ENCODE data around the gene SSBP4. TPM values are rescaled to one million over a fixed set of nuclear protein-coding genes. Genes with fewer than 3 reads are reported as not detected.
"Not testable (repeated sequence)": the region's sequence is repeated elsewhere in the genome, so short reads cannot be mapped to it uniquely, and the experiment has no call there.

Gene SSBP4
- total and polyA plus RNA-seq, 2 experiments from 2014 or later, result 72.6 to 156 TPM

GRCh38 chr19:18397242-18398202, 21.7 kb upstream of the SSBP4 start, which contains the start of gene LRRC25:
TSS of gene LRRC25 (minus strand) at chr19:18397622. CDS start at chr19:18396963, 659 bp downstream.
- 59% methylated on average over 32 of the region's 33 CpGs for WGBS (ENCODE audit: low lambda C conversion rate, missing lambda C conversion rate)
- no peak for DNase-seq (ENCODE audit: low spot score)
- no peak within 1 kb of the TSS for H3K27ac ChIP-seq
- H3K9me2 ChIP-seq (replicated peaks; ENCODE audit: insufficient read depth), result no peaks in the 10 kb centered on the region
- TF ChIP-seq EZH2phosphoT487 (IDR thresholded peaks at IDR 0.05; ENCODE audit: low read depth, severe bottlenecking, unreplicated experiment), result no peak
- TF ChIP-seq CTCF (IDR thresholded peaks at IDR 0.05; ENCODE audit: poor library complexity), result no peak
- TF ChIP-seq EZH2 (IDR thresholded peaks at IDR 0.05; ENCODE audit: borderline replicate concordance), result no peak
- peaks cover 9% of the 10 kb centered on the region for H3K4me1 ChIP-seq (ENCODE audit: insufficient read depth)
- H3K4me3 ChIP-seq, result no peak within 1 kb of the TSS
- no peaks in the 10 kb centered on the region for H3K9me3 ChIP-seq (ENCODE audit: low read depth)
- no peaks in the 10 kb centered on the region for H3K36me3 ChIP-seq (replicated peaks; ENCODE audit: insufficient read depth, low read depth)
- H3K4me2 ChIP-seq, result peak within 1 kb of the TSS; percentile 65
- H3K79me2 ChIP-seq, result no peaks in the 10 kb centered on the region
- no peaks in the 10 kb centered on the region for H3K27me3 ChIP-seq
- no peaks in the 10 kb centered on the region for H4K20me1 ChIP-seq (ENCODE audit: insufficient read depth, poor library complexity, severe bottlenecking)
- no peak within 1 kb of the TSS for H2AFZ ChIP-seq

- Histone ChIP-seq H3K4me2 (no peak overlapping the region), H3K9me2 (replicated peaks; ENCODE audit: insufficient read depth) (no peaks in the 10 kb centered on the region), H3K79me2 (no peaks in the 10 kb centered on the region), H3K27me3 (no peaks in the 10 kb centered on the region), H2AFZ (no peak overlapping the region), H4K20me1 (ENCODE audit: insufficient read depth, poor library complexity, severe bottlenecking) (no peaks in the 10 kb centered on the region), H3K4me1 (ENCODE audit: insufficient read depth) (peaks cover 17% of the 10 kb centered on the region), H3K27ac (no peak overlapping the region), H3K4me3 (no peak overlapping the region), H3K36me3 (replicated peaks; ENCODE audit: insufficient read depth, low read depth) (no peaks in the 10 kb centered on the region), H3K9me3 (ENCODE audit: low read depth) (no peaks in the 10 kb centered on the region)
- DNase-seq (ENCODE audit: low spot score), result no peak
- TF ChIP-seq CTCF (IDR thresholded peaks at IDR 0.05; ENCODE audit: poor library complexity) (no peak), EZH2phosphoT487 (IDR thresholded peaks at IDR 0.05; ENCODE audit: low read depth, severe bottlenecking, unreplicated experiment) (no peak), EZH2 (IDR thresholded peaks at IDR 0.05; ENCODE audit: borderline replicate concordance) (no peak)
- WGBS (ENCODE audit: low lambda C conversion rate, missing lambda C conversion rate), result 66% methylated on average over 6 of the region's 6 CpGs
Measured at GRCh38 chr19:18399008-18399407, 20.2 kb upstream of the SSBP4 start.

GRCh38 chr19:18401580-18402112, 17.6 kb upstream of the SSBP4 start:
- peak; percentile 90 for DNase-seq (ENCODE audit: low spot score)
- no peak overlapping the region for H3K4me3 ChIP-seq
- H3K27ac ChIP-seq, result peak overlapping the region; percentile 90
- H4K20me1 ChIP-seq (ENCODE audit: insufficient read depth, poor library complexity, severe bottlenecking), result no peaks in the 10 kb centered on the region
- no peak overlapping the region for H2AFZ ChIP-seq
- H3K36me3 ChIP-seq (replicated peaks; ENCODE audit: insufficient read depth, low read depth), result no peaks in the 10 kb centered on the region
- H3K9me2 ChIP-seq (replicated peaks; ENCODE audit: insufficient read depth), result no peaks in the 10 kb centered on the region
- H3K4me1 ChIP-seq (ENCODE audit: insufficient read depth), result peaks cover 17% of the 10 kb centered on the region
- TF ChIP-seq CTCF (IDR thresholded peaks at IDR 0.05; ENCODE audit: poor library complexity), result peak; percentile 53
- no peak for TF ChIP-seq EZH2 (IDR thresholded peaks at IDR 0.05; ENCODE audit: borderline replicate concordance)
- H3K9me3 ChIP-seq (ENCODE audit: low read depth), result no peaks in the 10 kb centered on the region
- 50% methylated on average over 7 of the region's 7 CpGs for WGBS (ENCODE audit: low lambda C conversion rate, missing lambda C conversion rate)
- no peaks in the 10 kb centered on the region for H3K27me3 ChIP-seq
- H3K4me2 ChIP-seq, result peak overlapping the region; percentile 69
- peaks cover 3% of the 10 kb centered on the region for H3K79me2 ChIP-seq

- H4K20me1 ChIP-seq (ENCODE audit: insufficient read depth, poor library complexity, severe bottlenecking); H3K9me3 ChIP-seq (ENCODE audit: low read depth); H3K9me2 ChIP-seq (replicated peaks; ENCODE audit: insufficient read depth); H3K27me3 ChIP-seq; H3K4me3 ChIP-seq; H3K36me3 ChIP-seq (replicated peaks; ENCODE audit: insufficient read depth, low read depth); DNase-seq (ENCODE audit: low spot score); H3K79me2 ChIP-seq; H2AFZ ChIP-seq: not testable (repeated sequence)
- WGBS (ENCODE audit: low lambda C conversion rate, missing lambda C conversion rate), result 59% methylated on average over 18 of the region's 18 CpGs
- Histone ChIP-seq H3K4me1 (ENCODE audit: insufficient read depth) (peaks cover 15% of the 10 kb centered on the region), H3K27ac (peak overlapping the region; percentile 90), H3K4me2 (peak overlapping the region; percentile 69)
Measured at GRCh38 chr19:18402455-18403248, 16.5 kb upstream of the SSBP4 start.

GRCh38 chr19:18405754-18406153, 13.4 kb upstream of the SSBP4 start:
- 93% methylated on average over 10 of the region's 11 CpGs for WGBS (ENCODE audit: low lambda C conversion rate, missing lambda C conversion rate)
- not testable (repeated sequence) for H3K36me3 ChIP-seq (replicated peaks; ENCODE audit: insufficient read depth, low read depth); H3K9me3 ChIP-seq (ENCODE audit: low read depth); H3K4me2 ChIP-seq; H4K20me1 ChIP-seq (ENCODE audit: insufficient read depth, poor library complexity, severe bottlenecking); DNase-seq (ENCODE audit: low spot score); H2AFZ ChIP-seq; H3K4me3 ChIP-seq; H3K79me2 ChIP-seq; H3K9me2 ChIP-seq (replicated peaks; ENCODE audit: insufficient read depth); H3K27me3 ChIP-seq; H3K27ac ChIP-seq
- H3K4me1 ChIP-seq (ENCODE audit: insufficient read depth), result peaks cover 17% of the 10 kb centered on the region

Measured in hepatocyte (in vitro differentiated cells).